OCI-LY3 (cell line): ENCODE results near the gene PPP1R2.

Experiments
- H2AFZ ChIP-seq: fragments of 200-600, 300-600 bp; shearing (Covaris generic); 2 replicates; pipeline ENCODE4 v1.6.0; 2014; ENCODE audit warnings: antibody characterized with exemption, low read depth, low read length
- H3K27ac ChIP-seq: fragments of 200-600, 300-600 bp; sonication (generic); 2 replicates; pipeline ENCODE4 v1.5.1; 2014; ENCODE audit warnings: mild to moderate bottlenecking, low read length, moderate library complexity, mixed read lengths
- H3K27me3 ChIP-seq: fragments of 200-600, 300-600 bp; sonication (generic); 2 replicates; pipeline ENCODE4 v1.6.1; 2014; ENCODE audit warnings: low read depth, low read length, mixed read lengths
- H3K36me3 ChIP-seq: fragments of 200-600, 300-600 bp; sonication (generic); replicated peaks from 2 replicates; pipeline ENCODE3; 2014; ENCODE audit warnings: low read depth, low read length, mixed read lengths
- H3K4me1 ChIP-seq: fragments of 300-600, 200-600 bp; sonication (generic); 2 replicates; pipeline ENCODE4 v1.6.1; 2014; ENCODE audit warnings: low read length, mixed read lengths
- H3K4me2 ChIP-seq: fragments of 200-600, 300-600 bp; sonication (generic); 2 replicates; pipeline ENCODE4 v1.6.1; 2014; ENCODE audit warnings: low read length, mixed read lengths
- H3K4me3 ChIP-seq: fragments of 300-600, 200-600 bp; sonication (generic); 2 replicates; pipeline ENCODE4 v1.5.1; 2014; ENCODE audit warnings: antibody characterized with exemption, mild to moderate bottlenecking, low read length, moderate library complexity
- H3K79me2 ChIP-seq: fragments of 300-600, 200-600 bp; shearing (Covaris generic); 2 replicates; pipeline ENCODE4 v1.6.1; 2014; ENCODE audit warnings: mild to moderate bottlenecking, low read length, mixed read lengths
- H3K9ac ChIP-seq: fragments of 300-600, 200-600 bp; shearing (Covaris generic); 2 replicates; pipeline ENCODE4 v1.6.0; 2014; ENCODE audit warnings: mild to moderate bottlenecking, low read length, moderate library complexity
- H3K9me3 ChIP-seq: fragments of 200-600, 300-600 bp; shearing (Covaris generic); 2 replicates; pipeline ENCODE4 v1.6.1; 2014; ENCODE audit warnings: low read length, mixed read lengths; ENCODE audit not compliant: insufficient read depth
- H4K20me1 ChIP-seq: fragments of 200-600, 300-600 bp; sonication (generic); 2 replicates; pipeline ENCODE4 v1.6.1; 2016; ENCODE audit warnings: low read length, mixed read lengths; ENCODE audit not compliant: insufficient read depth
- EZH2phosphoT487 ChIP-seq: fragments of 200-600 bp; shearing (Covaris generic); IDR thresholded peaks from 2 replicates; pipeline ENCODE4 v1.6.1; 2018; ENCODE audit warnings: antibody characterized with exemption, mixed run types, low read depth
- TF ChIP-seq, protein P1 (sequence below): fragments of 200-600, 300-600 bp; sonication (generic); IDR thresholded peaks from 2 replicates; pipeline ENCODE4 v1.5.1; 2014; ENCODE audit warnings: antibody characterized with exemption, low read length, low read depth

Gene PPP1R2

DNA sequence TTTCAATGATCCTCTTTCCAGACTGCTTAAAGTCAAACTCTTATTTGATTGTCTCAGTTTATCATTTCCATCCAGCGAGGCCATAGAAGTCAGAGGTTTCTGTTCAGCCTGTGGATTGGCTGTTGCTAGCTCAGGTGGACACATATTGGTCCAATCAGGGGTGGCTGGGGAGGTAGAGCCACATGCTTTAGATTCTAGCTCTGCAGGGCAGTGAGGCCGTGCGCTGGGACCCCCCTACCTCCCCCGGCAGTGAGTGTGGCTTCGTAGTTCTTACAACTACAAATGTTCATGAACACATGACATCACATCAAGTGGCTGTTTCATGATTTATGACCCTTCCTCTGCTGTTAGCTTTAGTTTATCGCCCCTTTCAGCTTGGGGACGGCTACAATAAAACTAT is 22.6 kb upstream of the PPP1R2 start:
- Histone ChIP-seq H3K4me1 (no peaks in the 10 kb centered on the region), H3K79me2 (no peaks in the 10 kb centered on the region), H3K4me3 (no peak overlapping the region), H3K9me3 (no peaks in the 10 kb centered on the region), H3K4me2 (no peak overlapping the region), H3K27ac (no peak overlapping the region), H3K9ac (no peak overlapping the region), H3K36me3 (no peaks in the 10 kb centered on the region), H2AFZ (no peak overlapping the region), H3K27me3 (peaks cover 13% of the 10 kb centered on the region; the same call in 1 of the 2 replicates), H4K20me1 (no peaks in the 10 kb centered on the region)
- TF ChIP-seq, protein P1, sequence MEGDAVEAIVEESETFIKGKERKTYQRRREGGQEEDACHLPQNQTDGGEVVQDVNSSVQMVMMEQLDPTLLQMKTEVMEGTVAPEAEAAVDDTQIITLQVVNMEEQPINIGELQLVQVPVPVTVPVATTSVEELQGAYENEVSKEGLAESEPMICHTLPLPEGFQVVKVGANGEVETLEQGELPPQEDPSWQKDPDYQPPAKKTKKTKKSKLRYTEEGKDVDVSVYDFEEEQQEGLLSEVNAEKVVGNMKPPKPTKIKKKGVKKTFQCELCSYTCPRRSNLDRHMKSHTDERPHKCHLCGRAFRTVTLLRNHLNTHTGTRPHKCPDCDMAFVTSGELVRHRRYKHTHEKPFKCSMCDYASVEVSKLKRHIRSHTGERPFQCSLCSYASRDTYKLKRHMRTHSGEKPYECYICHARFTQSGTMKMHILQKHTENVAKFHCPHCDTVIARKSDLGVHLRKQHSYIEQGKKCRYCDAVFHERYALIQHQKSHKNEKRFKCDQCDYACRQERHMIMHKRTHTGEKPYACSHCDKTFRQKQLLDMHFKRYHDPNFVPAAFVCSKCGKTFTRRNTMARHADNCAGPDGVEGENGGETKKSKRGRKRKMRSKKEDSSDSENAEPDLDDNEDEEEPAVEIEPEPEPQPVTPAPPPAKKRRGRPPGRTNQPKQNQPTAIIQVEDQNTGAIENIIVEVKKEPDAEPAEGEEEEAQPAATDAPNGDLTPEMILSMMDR: no peak
- no peak for TF ChIP-seq EZH2phosphoT487

- Histone ChIP-seq H3K36me3 (no peaks in the 10 kb centered on the region), H4K20me1 (no peaks in the 10 kb centered on the region), H2AFZ (no peak overlapping the region), H3K27me3 (peaks cover 13% of the 10 kb centered on the region; the same call in 1 of the 2 replicates), H3K4me3 (no peak overlapping the region), H3K9me3 (no peaks in the 10 kb centered on the region), H3K4me1 (peaks cover 2% of the 10 kb centered on the region), H3K27ac (no peak overlapping the region), H3K79me2 (no peaks in the 10 kb centered on the region), H3K9ac (no peak overlapping the region), H3K4me2 (no peak overlapping the region)
- TF ChIP-seq, protein P1: no peak
- TF ChIP-seq EZH2phosphoT487: no peak
Observed at GRCh38 chr3:195563317-195563716, 20.2 kb upstream of the PPP1R2 start.

GRCh38 chr3:195559723-195560409 is 16.7 kb upstream of the PPP1R2 start:
- Histone ChIP-seq H3K9ac (no peak overlapping the region), H3K4me1 (peaks cover 4% of the 10 kb centered on the region), H3K36me3 (no peaks in the 10 kb centered on the region), H3K27ac (no peak overlapping the region), H3K4me3 (no peak overlapping the region), H3K4me2 (no peak overlapping the region), H3K79me2 (no peaks in the 10 kb centered on the region), H3K27me3 (no peaks in the 10 kb centered on the region), H4K20me1 (no peaks in the 10 kb centered on the region), H3K9me3 (no peaks in the 10 kb centered on the region), H2AFZ (no peak overlapping the region)
- TF ChIP-seq, protein P1: no peak

GRCh38 chr3:195558602-195559001 is 15.5 kb upstream of the PPP1R2 start:
- Histone ChIP-seq H4K20me1 (no peaks in the 10 kb centered on the region), H3K36me3 (no peaks in the 10 kb centered on the region), H3K9ac (peak overlapping the region; percentile 32; the same call in 1 of the 2 replicates), H3K4me3 (no peak overlapping the region; the same call in 1 of the 2 replicates), H3K4me2 (peak overlapping the region; percentile 35), H3K9me3 (no peaks in the 10 kb centered on the region), H3K79me2 (no peaks in the 10 kb centered on the region), H3K27me3 (no peaks in the 10 kb centered on the region), H2AFZ (peak overlapping the region; percentile 85; the same call in 1 of the 2 replicates), H3K4me1 (peaks cover 4% of the 10 kb centered on the region), H3K27ac (no peak overlapping the region)
- TF ChIP-seq EZH2phosphoT487: no peak
- TF ChIP-seq, protein P1: peak; percentile 75
